Measurements from ENCODE around the gene NPEPL1.
"Not testable (repeated sequence)": the region's sequence is repeated elsewhere in the genome, so short reads cannot be mapped to it uniquely, and the experiment has no call there.

The NPEPL1 gene

DNA sequence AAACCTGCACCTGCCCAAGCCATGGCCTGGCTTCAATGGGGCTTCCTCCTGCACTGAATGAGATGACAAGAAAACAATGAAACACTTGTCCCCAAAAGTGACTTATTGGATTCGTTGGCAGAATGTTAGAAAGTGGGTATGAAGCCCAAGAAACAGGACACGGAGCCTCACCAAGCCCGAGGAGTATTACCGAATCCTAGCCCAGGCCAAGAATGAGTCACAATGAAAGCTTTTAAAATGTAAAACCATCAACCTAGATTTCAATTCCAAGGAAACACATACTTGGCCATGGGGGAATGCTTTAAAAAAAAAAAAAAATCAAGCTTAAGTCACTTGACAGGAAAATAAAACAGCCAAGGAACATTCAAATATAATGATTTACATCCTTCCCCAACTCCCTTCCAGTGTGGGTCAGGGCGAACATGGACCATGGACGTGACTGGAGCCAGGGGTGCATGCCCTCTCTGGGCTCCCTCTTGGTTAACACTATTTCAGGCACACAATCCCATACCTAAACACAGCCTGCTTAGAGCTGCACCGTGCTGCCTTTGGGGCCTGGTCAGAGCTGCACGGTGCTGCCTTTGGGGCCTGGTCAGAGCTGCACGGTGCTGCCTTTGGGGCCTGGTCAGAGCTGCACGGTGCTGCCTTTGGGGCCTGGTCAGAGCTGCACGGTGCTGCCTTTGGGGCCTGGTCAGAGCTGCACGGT lies 44.7 kb upstream of the NPEPL1 start:
- H3K27me3 ChIP-seq (replicated peaks in 2 of 5; ENCODE audit: control insufficient read depth in 4 of 5, insufficient read depth in 5 of 5, low read length in 4 of 5) = peaks cover 0 to 9% (median 0%) of the 10 kb centered on the region in 5 experiments
- 100% methylated on average over 1 of the region's 12 CpGs for WGBS (ENCODE audit: insufficient coverage)
- no peak overlapping the region for H3K27ac ChIP-seq (ENCODE audit: insufficient read depth in 1 of 2, low read depth in 1 of 2, low read length in 2 of 2, poor library complexity in 1 of 2, severe bottlenecking in 2 of 2)
- H3K4me3 ChIP-seq (ENCODE audit: control insufficient read depth in 1 of 7, extremely low read depth in 1 of 7, insufficient read depth in 4 of 7, low read depth in 2 of 7, low read length in 6 of 7) = no peak overlapping the region
- no peaks in the 10 kb centered on the region for H3K36me3 ChIP-seq (ENCODE audit: control insufficient read depth in 4 of 4, insufficient read depth in 4 of 4, low read length in 3 of 4)
- no peak for DNase-seq
- H3K4me1 ChIP-seq (ENCODE audit: control extremely low read depth in 1 of 4, control insufficient read depth in 4 of 4, insufficient read depth in 4 of 4, low read length in 3 of 4) = peaks cover 3 to 19% (median 16%) of the 10 kb centered on the region in 4 experiments
- POLR2A ChIA-PET = no interaction called here
- H3K9me3 ChIP-seq (ENCODE audit: control extremely low read depth in 1 of 5, control insufficient read depth in 4 of 5, insufficient read depth in 2 of 5, low read depth in 1 of 5, low read length in 4 of 5) = no peaks in the 10 kb centered on the region
- CTCF ChIA-PET = interaction anchor here (0.7 to 2.0 kb wide), 6 partner anchors 9 to 205 kb away, joined by 3 to 8 read pairs (median 4); no protein-coding TSS in a partner anchor

- CTCF ChIA-PET = interaction anchor here (0.7 to 1.6 kb wide), 4 partner anchors 9 to 205 kb away, joined by 3 to 6 read pairs (median 3); no protein-coding TSS in a partner anchor
- H3K9me3 ChIP-seq (ENCODE audit: control extremely low read depth in 1 of 5, control insufficient read depth in 4 of 5, insufficient read depth in 2 of 5, low read depth in 1 of 5, low read length in 4 of 5); H3K27me3 ChIP-seq (replicated peaks in 2 of 5; ENCODE audit: control insufficient read depth in 4 of 5, insufficient read depth in 5 of 5, low read length in 4 of 5); H3K4me3 ChIP-seq (ENCODE audit: control insufficient read depth in 1 of 7, extremely low read depth in 1 of 7, insufficient read depth in 4 of 7, low read depth in 2 of 7, low read length in 6 of 7); H3K36me3 ChIP-seq (ENCODE audit: control insufficient read depth in 4 of 4, insufficient read depth in 4 of 4, low read length in 3 of 4); POLR2A ChIA-PET; DNase-seq; H3K27ac ChIP-seq (ENCODE audit: insufficient read depth in 1 of 2, low read depth in 1 of 2, low read length in 2 of 2, poor library complexity in 1 of 2, severe bottlenecking in 2 of 2): not testable (repeated sequence)
- H3K4me1 ChIP-seq (ENCODE audit: control extremely low read depth in 1 of 4, control insufficient read depth in 4 of 4, insufficient read depth in 4 of 4, low read length in 3 of 4) = peaks cover 7 to 24% (median 21%) of the 10 kb centered on the region in 4 experiments
- 100% methylated on average over 3 of the region's 6 CpGs for WGBS (ENCODE audit: insufficient coverage)
These were observed 44.1 kb upstream of the NPEPL1 start for GRCh38 chr20:58648502-58648825.

DNA sequence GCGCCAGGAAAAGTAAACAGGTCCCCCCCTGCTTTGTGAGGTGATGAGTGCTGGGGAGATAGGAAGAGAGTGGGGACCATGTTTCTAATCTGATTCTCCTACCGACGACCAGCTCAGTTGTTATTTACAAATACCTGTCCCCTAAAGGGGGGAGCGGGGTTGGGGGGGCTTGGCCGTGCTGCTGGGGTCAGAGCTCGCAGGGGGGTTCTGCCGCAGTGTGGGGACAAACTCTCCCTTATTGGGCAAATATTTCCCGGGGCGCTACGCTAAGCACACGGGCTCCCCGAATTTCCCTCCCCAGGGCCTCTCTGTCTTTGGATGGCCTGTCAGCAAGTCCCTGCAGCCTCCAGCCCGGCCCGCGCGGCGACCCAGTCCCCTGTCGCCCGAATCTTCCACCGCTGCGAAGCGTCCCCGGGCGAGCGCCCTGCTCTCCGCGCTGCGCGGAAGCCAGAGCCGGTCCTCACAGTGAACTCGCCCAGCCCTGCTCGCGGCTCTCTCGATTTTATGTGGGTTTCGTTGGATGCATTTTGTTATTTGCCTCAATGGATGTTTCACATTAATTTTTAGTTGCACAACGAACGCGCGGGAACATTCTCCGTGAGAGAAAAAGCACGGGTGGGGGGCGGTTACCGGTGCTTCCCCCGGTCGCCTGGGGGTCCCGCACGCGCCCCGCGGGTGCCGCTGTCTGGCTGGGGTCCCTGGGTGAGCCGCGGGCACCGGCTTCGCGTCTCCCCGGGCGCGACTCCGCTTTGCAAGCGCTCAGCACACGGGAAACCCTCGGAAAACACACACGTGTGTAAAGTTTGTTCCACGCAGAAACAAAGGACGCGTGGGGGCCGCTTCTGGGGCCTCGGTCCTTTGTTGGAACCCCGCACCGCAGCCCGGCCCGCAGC lies 43.1 kb upstream of the NPEPL1 start:
- POLR2A ChIA-PET = no interaction called here
- Histone ChIP-seq H3K36me3 (ENCODE audit: control insufficient read depth in 4 of 4, insufficient read depth in 4 of 4, low read length in 3 of 4) (no peaks in the 10 kb centered on the region), H3K27ac (ENCODE audit: insufficient read depth in 1 of 2, low read depth in 1 of 2, low read length in 2 of 2, poor library complexity in 1 of 2, severe bottlenecking in 2 of 2) (no peak overlapping the region), H3K27me3 (replicated peaks in 2 of 5; ENCODE audit: control insufficient read depth in 4 of 5, insufficient read depth in 5 of 5, low read length in 4 of 5) (peaks cover 0 to 6% (median 0%) of the 10 kb centered on the region in 5 experiments), H3K4me3 (ENCODE audit: control insufficient read depth in 1 of 7, extremely low read depth in 1 of 7, insufficient read depth in 4 of 7, low read depth in 2 of 7, low read length in 6 of 7) (peak overlapping the region; percentile 87 to 100 (median 97)), H3K4me1 (ENCODE audit: control extremely low read depth in 1 of 4, control insufficient read depth in 4 of 4, insufficient read depth in 4 of 4, low read length in 3 of 4) (peaks cover 7 to 29% (median 21%) of the 10 kb centered on the region in 4 experiments), H3K9me3 (ENCODE audit: control extremely low read depth in 1 of 5, control insufficient read depth in 4 of 5, insufficient read depth in 2 of 5, low read depth in 1 of 5, low read length in 4 of 5) (no peaks in the 10 kb centered on the region)
- peak in 2 of 3 donors; percentile 41 to 64 for DNase-seq
- 5% methylated on average over 50 of the region's 73 CpGs for WGBS (ENCODE audit: insufficient coverage)
- CTCF ChIA-PET = interaction anchor here (0.8 kb wide), 2 partner anchors 189 to 558 kb away, joined by 3 to 4 read pairs; no protein-coding TSS in a partner anchor

- CTCF ChIA-PET = interaction anchor here (1.1 to 2.2 kb wide), 4 partner anchors 41 to 344 kb away, joined by 3 to 13 read pairs (median 4); partner anchors contain the start of gene NPEPL1
- H3K9me3 ChIP-seq (ENCODE audit: control extremely low read depth in 1 of 5, control insufficient read depth in 4 of 5, insufficient read depth in 2 of 5, low read depth in 1 of 5, low read length in 4 of 5) = no peaks in the 10 kb centered on the region
- H3K4me3 ChIP-seq (ENCODE audit: control insufficient read depth in 1 of 7, extremely low read depth in 1 of 7, insufficient read depth in 4 of 7, low read depth in 2 of 7, low read length in 6 of 7) = peak overlapping the region; percentile 87 to 100 (median 97)
- H3K27me3 ChIP-seq (replicated peaks in 2 of 5; ENCODE audit: control insufficient read depth in 4 of 5, insufficient read depth in 5 of 5, low read length in 4 of 5) = peaks cover 0 to 6% (median 0%) of the 10 kb centered on the region in 5 experiments
- DNase-seq = peak in 2 of 3 donors; percentile 56 to 67
- H3K27ac ChIP-seq (ENCODE audit: insufficient read depth in 1 of 2, low read depth in 1 of 2, low read length in 2 of 2, poor library complexity in 1 of 2, severe bottlenecking in 2 of 2) = peak overlapping the region in 1 of 2 experiments; percentile 95
- H3K36me3 ChIP-seq (ENCODE audit: control insufficient read depth in 4 of 4, insufficient read depth in 4 of 4, low read length in 3 of 4) = peaks cover 0 to 2% (median under 1%) of the 10 kb centered on the region in 4 experiments
- peaks cover 7 to 31% (median 21%) of the 10 kb centered on the region in 4 experiments for H3K4me1 ChIP-seq (ENCODE audit: control extremely low read depth in 1 of 4, control insufficient read depth in 4 of 4, insufficient read depth in 4 of 4, low read length in 3 of 4)
- POLR2A ChIA-PET = interaction anchor here (0.8 kb wide), 1 partner anchor 343 kb away, joined by 4 read pairs; no protein-coding TSS in a partner anchor
- WGBS (ENCODE audit: insufficient coverage) = 0% methylated on average over 30 of the region's 62 CpGs
These were observed 42.3 kb upstream of the NPEPL1 start for GRCh38 chr20:58650181-58650775.

GRCh38 chr20:58650776-58651558 lies 41.6 kb upstream of the NPEPL1 start, which contains the start of gene STX16:
Gene STX16, plus strand, starts transcription at chr20:58651283. Its CDS starts 724 bp downstream, at chr20:58652007.
- peak; percentile 90 to 94 (median 92) for DNase-seq
- peaks cover 0 to 6% (median 2%) of the 10 kb centered on the region in 4 experiments for H3K36me3 ChIP-seq (ENCODE audit: control insufficient read depth in 4 of 4, insufficient read depth in 4 of 4, low read length in 3 of 4)
- WGBS (ENCODE audit: insufficient coverage) = 0% methylated on average over 41 of the region's 49 CpGs
- peaks cover 0 to 5% (median 0%) of the 10 kb centered on the region in 5 experiments for H3K27me3 ChIP-seq (replicated peaks in 2 of 5; ENCODE audit: control insufficient read depth in 4 of 5, insufficient read depth in 5 of 5, low read length in 4 of 5)
- CTCF ChIA-PET = interaction anchor here (0.7 to 2.2 kb wide), 8 partner anchors 8 to 345 kb away, joined by 3 to 13 read pairs (median 4); partner anchors contain the start of gene NPEPL1
- H3K4me1 ChIP-seq (ENCODE audit: control extremely low read depth in 1 of 4, control insufficient read depth in 4 of 4, insufficient read depth in 4 of 4, low read length in 3 of 4) = peaks cover 7 to 33% (median 22%) of the 10 kb centered on the region in 4 experiments
- POLR2A ChIA-PET = interaction anchor here (0.8 to 1.1 kb wide), 2 partner anchors 9 to 344 kb away, joined by 4 read pairs; no protein-coding TSS in a partner anchor
- peak within 1 kb of the TSS; percentile 86 to 95 for H3K27ac ChIP-seq (ENCODE audit: insufficient read depth in 1 of 2, low read depth in 1 of 2, low read length in 2 of 2, poor library complexity in 1 of 2, severe bottlenecking in 2 of 2)
- no peaks in the 10 kb centered on the region for H3K9me3 ChIP-seq (ENCODE audit: control extremely low read depth in 1 of 5, control insufficient read depth in 4 of 5, insufficient read depth in 2 of 5, low read depth in 1 of 5, low read length in 4 of 5)
- H3K4me3 ChIP-seq (ENCODE audit: control insufficient read depth in 1 of 7, extremely low read depth in 1 of 7, insufficient read depth in 4 of 7, low read depth in 2 of 7, low read length in 6 of 7) = peak within 1 kb of the TSS; percentile 87 to 100 (median 97)

DNA sequence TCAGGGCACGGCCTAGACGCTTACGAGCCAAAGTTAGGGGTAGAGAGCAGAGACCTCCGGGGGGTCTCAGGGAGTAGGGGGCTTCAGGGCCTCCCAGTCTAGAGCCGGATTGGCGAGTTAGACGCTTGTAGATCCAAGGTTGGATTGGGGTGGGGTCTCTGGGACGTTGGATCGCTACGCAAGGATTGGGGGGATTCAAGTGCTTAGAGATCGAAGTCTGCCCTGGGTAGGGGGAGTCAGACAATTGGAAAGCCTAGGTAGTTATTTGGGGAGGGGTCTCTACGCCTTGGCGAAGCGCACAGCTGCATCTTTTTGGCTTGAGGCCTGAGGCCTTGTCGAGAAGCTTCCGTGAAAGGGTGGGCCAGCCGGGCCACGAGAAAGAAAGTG lies 41.0 kb upstream of the NPEPL1 start:
- POLR2A ChIA-PET = interaction anchor here (1.1 kb wide), 1 partner anchor 8 kb away, joined by 4 read pairs; no protein-coding TSS in a partner anchor
- H3K9me3 ChIP-seq (ENCODE audit: control extremely low read depth in 1 of 5, control insufficient read depth in 4 of 5, insufficient read depth in 2 of 5, low read depth in 1 of 5, low read length in 4 of 5) = no peaks in the 10 kb centered on the region
- H3K27me3 ChIP-seq (replicated peaks in 2 of 5; ENCODE audit: control insufficient read depth in 4 of 5, insufficient read depth in 5 of 5, low read length in 4 of 5) = peaks cover 0 to 5% (median 0%) of the 10 kb centered on the region in 5 experiments
- H3K4me1 ChIP-seq (ENCODE audit: control extremely low read depth in 1 of 4, control insufficient read depth in 4 of 4, insufficient read depth in 4 of 4, low read length in 3 of 4) = peaks cover 7 to 33% (median 23%) of the 10 kb centered on the region in 4 experiments
- H3K4me3 ChIP-seq (ENCODE audit: control insufficient read depth in 1 of 7, extremely low read depth in 1 of 7, insufficient read depth in 4 of 7, low read depth in 2 of 7, low read length in 6 of 7) = peak overlapping the region; percentile 87 to 100 (median 97)
- WGBS (ENCODE audit: insufficient coverage) = 0% methylated on average over 16 of the region's 18 CpGs
- H3K27ac ChIP-seq (ENCODE audit: insufficient read depth in 1 of 2, low read depth in 1 of 2, low read length in 2 of 2, poor library complexity in 1 of 2, severe bottlenecking in 2 of 2) = peak overlapping the region; percentile 86 to 95
- CTCF ChIA-PET = interaction anchor here (0.7 to 2.2 kb wide), 8 partner anchors 8 to 345 kb away, joined by 3 to 13 read pairs (median 4); partner anchors contain the start of gene NPEPL1
- DNase-seq = peak; percentile 55 to 73 (median 59)
- H3K36me3 ChIP-seq (ENCODE audit: control insufficient read depth in 4 of 4, insufficient read depth in 4 of 4, low read length in 3 of 4) = peaks cover 0 to 7% (median 3%) of the 10 kb centered on the region in 4 experiments
